SK-N-SH treated with all-trans-retinoic acid at 6 μM for 48 hours (cell line): ENCODE data around the gene ZNF354B.
A peak's percentile ranks its signal among the peaks of the same experiment; 100 is the strongest.

Experiments
- ATAC-seq: fragments of 200-7000 bp; cut with Tn5 transposase; 3 replicates; pipeline ENCODE4 v1.9.1; 2020; ENCODE audit warnings: mild to moderate bottlenecking, moderate library complexity
- ARNTL ChIP-seq: fragments of 450-650 bp; formaldehyde crosslinking; IDR thresholded peaks from 2 replicates; pipeline ENCODE4 v1.5.0; 2020; ENCODE audit warnings: low read depth, mild to moderate bottlenecking, moderate library complexity, borderline replicate concordance
- BACH2 ChIP-seq: fragments of 250-450 bp; sonication (Bioruptor Pico); IDR thresholded peaks from 2 replicates; pipeline ENCODE4 v1.9.0; 2021; ENCODE audit warnings: mild to moderate bottlenecking, borderline replicate concordance
- CSDC2 ChIP-seq: fragments of 250-450 bp; sonication (Bioruptor Pico); IDR thresholded peaks from 2 replicates; pipeline ENCODE4 v1.5.0; 2020; ENCODE audit warnings: mild to moderate bottlenecking, moderate library complexity
- ESRRG ChIP-seq: fragments of 250-450 bp; sonication (Bioruptor Pico); IDR thresholded peaks from 2 replicates; pipeline ENCODE4 v1.6.1; 2021; ENCODE audit warnings: mild to moderate bottlenecking
- GLIS3 ChIP-seq: fragments of 250-450 bp; sonication (Bioruptor Pico); IDR thresholded peaks from 2 replicates; pipeline ENCODE4 v1.5.0; 2020; ENCODE audit warnings: mild to moderate bottlenecking, moderate library complexity
- ISL1 ChIP-seq: fragments of 250-450 bp; sonication (Bioruptor Pico); IDR thresholded peaks from 2 replicates; pipeline ENCODE4 v2.1.2; 2022; ENCODE audit warnings: mild to moderate bottlenecking, moderate library complexity
- OSR1 ChIP-seq: fragments of 250-450 bp; sonication (Bioruptor Pico); IDR thresholded peaks from 2 replicates; pipeline ENCODE4 v1.8.0; 2022; ENCODE audit warnings: moderate library complexity, mild to moderate bottlenecking, inconsistent platforms
- PATZ1 ChIP-seq: fragments of 250-450 bp; sonication (Bioruptor Pico); IDR thresholded peaks from 2 replicates; pipeline ENCODE4 v1.8.0; 2020; ENCODE audit warnings: mild to moderate bottlenecking, moderate library complexity, borderline replicate concordance
- RARB ChIP-seq: fragments of 250-450 bp; sonication (Bioruptor Pico); IDR thresholded peaks from 2 replicates; pipeline ENCODE4 v1.8.0; 2021; ENCODE audit warnings: mild to moderate bottlenecking, moderate library complexity
- SNAI2 ChIP-seq: fragments of 250-450 bp; sonication (Bioruptor Pico); IDR thresholded peaks from 2 replicates; pipeline ENCODE4 v1.5.0; 2020; ENCODE audit warnings: mild to moderate bottlenecking, moderate library complexity
- TCF4 ChIP-seq: fragments of 250-450 bp; sonication (Bioruptor Pico); IDR thresholded peaks from 2 replicates; pipeline ENCODE4 v1.8.0; 2021; ENCODE audit warnings: mild to moderate bottlenecking, moderate library complexity, borderline replicate concordance
- TOX ChIP-seq: fragments of 250-450 bp; sonication (Bioruptor Pico); IDR thresholded peaks from 2 replicates; pipeline ENCODE4 v1.8.0; 2021; ENCODE audit warnings: mild to moderate bottlenecking, moderate library complexity, borderline replicate concordance
- ZC3H10 ChIP-seq: fragments of 250-450 bp; sonication (Bioruptor Pico); IDR thresholded peaks from 2 replicates; pipeline ENCODE4 v1.5.1; 2021; ENCODE audit warnings: mild to moderate bottlenecking, moderate library complexity
- ZFP3 ChIP-seq: fragments of 250-450 bp; sonication (Bioruptor Pico); IDR thresholded peaks from 2 replicates; pipeline ENCODE4 v1.5.0; 2020; ENCODE audit warnings: mild to moderate bottlenecking, moderate library complexity
- ZFP30 ChIP-seq: fragments of 450-650 bp; formaldehyde crosslinking; IDR thresholded peaks from 2 replicates; pipeline ENCODE4 v1.5.0; 2022; ENCODE audit warnings: mild to moderate bottlenecking, moderate library complexity
- ZNF565 ChIP-seq: fragments of 450-650 bp; formaldehyde crosslinking; conservative IDR thresholded peaks from 2 replicates; pipeline ENCODE4 v1.5.0; 2020; ENCODE audit warnings: low read depth, mild to moderate bottlenecking, moderate library complexity
- ZNF70 ChIP-seq: fragments of 450-650 bp; formaldehyde crosslinking; IDR thresholded peaks from 2 replicates; pipeline ENCODE4 v1.5.0; 2020; ENCODE audit warnings: mild to moderate bottlenecking, moderate library complexity
- ZNF8 ChIP-seq: fragments of 450-650 bp; formaldehyde crosslinking; IDR thresholded peaks from 2 replicates; pipeline ENCODE4 v1.5.0; 2020; ENCODE audit warnings: mild to moderate bottlenecking, moderate library complexity
- TF ChIP-seq, protein P1 (sequence below): fragments of 250-450 bp; sonication (Bioruptor Pico); IDR thresholded peaks from 2 replicates; pipeline ENCODE4 v1.5.0; 2020; ENCODE audit warnings: mild to moderate bottlenecking, moderate library complexity
- TF ChIP-seq, protein P2 (sequence below): fragments of 250-450 bp; sonication (Bioruptor Pico); IDR thresholded peaks from 2 replicates; pipeline ENCODE4 v1.5.1; 2021; ENCODE audit warnings: mild to moderate bottlenecking, moderate library complexity
- TF ChIP-seq, protein P3 (sequence below): fragments of 250-450 bp; sonication (Bioruptor Pico); IDR thresholded peaks from 2 replicates; pipeline ENCODE4 v1.8.0; 2021; ENCODE audit warnings: low read depth, mild to moderate bottlenecking, moderate library complexity, borderline replicate concordance

ZNF354B gene

GRCh38 chr5:178895615-178896571 is 36.1 kb downstream of the ZNF354B start, which contains the start of gene ZFP2:
ZFP2 (plus strand) TSS chr5:178895913; CDS start chr5:178931314, 35,401 bp downstream.
- no peak for TF ChIP-seq RARB
- TF ChIP-seq ARNTL: no peak
- TF ChIP-seq ISL1 (CRISPR knock-in tag): no peak
- TF ChIP-seq, protein P1, sequence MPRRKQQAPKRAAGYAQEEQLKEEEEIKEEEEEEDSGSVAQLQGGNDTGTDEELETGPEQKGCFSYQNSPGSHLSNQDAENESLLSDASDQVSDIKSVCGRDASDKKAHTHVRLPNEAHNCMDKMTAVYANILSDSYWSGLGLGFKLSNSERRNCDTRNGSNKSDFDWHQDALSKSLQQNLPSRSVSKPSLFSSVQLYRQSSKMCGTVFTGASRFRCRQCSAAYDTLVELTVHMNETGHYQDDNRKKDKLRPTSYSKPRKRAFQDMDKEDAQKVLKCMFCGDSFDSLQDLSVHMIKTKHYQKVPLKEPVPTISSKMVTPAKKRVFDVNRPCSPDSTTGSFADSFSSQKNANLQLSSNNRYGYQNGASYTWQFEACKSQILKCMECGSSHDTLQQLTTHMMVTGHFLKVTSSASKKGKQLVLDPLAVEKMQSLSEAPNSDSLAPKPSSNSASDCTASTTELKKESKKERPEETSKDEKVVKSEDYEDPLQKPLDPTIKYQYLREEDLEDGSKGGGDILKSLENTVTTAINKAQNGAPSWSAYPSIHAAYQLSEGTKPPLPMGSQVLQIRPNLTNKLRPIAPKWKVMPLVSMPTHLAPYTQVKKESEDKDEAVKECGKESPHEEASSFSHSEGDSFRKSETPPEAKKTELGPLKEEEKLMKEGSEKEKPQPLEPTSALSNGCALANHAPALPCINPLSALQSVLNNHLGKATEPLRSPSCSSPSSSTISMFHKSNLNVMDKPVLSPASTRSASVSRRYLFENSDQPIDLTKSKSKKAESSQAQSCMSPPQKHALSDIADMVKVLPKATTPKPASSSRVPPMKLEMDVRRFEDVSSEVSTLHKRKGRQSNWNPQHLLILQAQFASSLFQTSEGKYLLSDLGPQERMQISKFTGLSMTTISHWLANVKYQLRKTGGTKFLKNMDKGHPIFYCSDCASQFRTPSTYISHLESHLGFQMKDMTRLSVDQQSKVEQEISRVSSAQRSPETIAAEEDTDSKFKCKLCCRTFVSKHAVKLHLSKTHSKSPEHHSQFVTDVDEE (CRISPR knock-in tag): no peak
- no peak for TF ChIP-seq ZFP30 (CRISPR knock-in tag)
- no peak for TF ChIP-seq ZFP3
- no peak for TF ChIP-seq SNAI2 (CRISPR knock-in tag)
- no peak for TF ChIP-seq PATZ1 (CRISPR knock-in tag)
- TF ChIP-seq TCF4: no peak
- TF ChIP-seq CSDC2: no peak
- no peak for TF ChIP-seq ESRRG (CRISPR knock-in tag)
- no peak for TF ChIP-seq ZNF70 (CRISPR knock-in tag)
- TF ChIP-seq ZNF565 (CRISPR knock-in tag): no peak
- TF ChIP-seq OSR1 (CRISPR knock-in tag): no peak
- TF ChIP-seq, protein P2, sequence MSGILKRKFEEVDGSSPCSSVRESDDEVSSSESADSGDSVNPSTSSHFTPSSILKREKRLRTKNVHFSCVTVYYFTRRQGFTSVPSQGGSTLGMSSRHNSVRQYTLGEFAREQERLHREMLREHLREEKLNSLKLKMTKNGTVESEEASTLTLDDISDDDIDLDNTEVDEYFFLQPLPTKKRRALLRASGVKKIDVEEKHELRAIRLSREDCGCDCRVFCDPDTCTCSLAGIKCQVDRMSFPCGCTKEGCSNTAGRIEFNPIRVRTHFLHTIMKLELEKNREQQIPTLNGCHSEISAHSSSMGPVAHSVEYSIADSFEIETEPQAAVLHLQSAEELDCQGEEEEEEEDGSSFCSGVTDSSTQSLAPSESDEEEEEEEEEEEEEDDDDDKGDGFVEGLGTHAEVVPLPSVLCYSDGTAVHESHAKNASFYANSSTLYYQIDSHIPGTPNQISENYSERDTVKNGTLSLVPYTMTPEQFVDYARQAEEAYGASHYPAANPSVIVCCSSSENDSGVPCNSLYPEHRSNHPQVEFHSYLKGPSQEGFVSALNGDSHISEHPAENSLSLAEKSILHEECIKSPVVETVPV: no peak
- no peak for TF ChIP-seq BACH2 (CRISPR knock-in tag)
- ATAC-seq: peak; percentile 99

- TF ChIP-seq OSR1 (CRISPR knock-in tag) (no peak), PATZ1 (CRISPR knock-in tag) (no peak), BACH2 (CRISPR knock-in tag) (no peak), ESRRG (CRISPR knock-in tag) (no peak), ZNF565 (CRISPR knock-in tag) (no peak), ZC3H10 (CRISPR knock-in tag) (no peak), RARB (no peak), GLIS3 (CRISPR knock-in tag) (no peak), ZFP3 (no peak), TOX (no peak), ZNF8 (no peak), ZNF70 (CRISPR knock-in tag) (no peak), ARNTL (no peak), CSDC2 (no peak), ZFP30 (CRISPR knock-in tag) (no peak), ISL1 (CRISPR knock-in tag) (no peak)
- TF ChIP-seq, protein P3, sequence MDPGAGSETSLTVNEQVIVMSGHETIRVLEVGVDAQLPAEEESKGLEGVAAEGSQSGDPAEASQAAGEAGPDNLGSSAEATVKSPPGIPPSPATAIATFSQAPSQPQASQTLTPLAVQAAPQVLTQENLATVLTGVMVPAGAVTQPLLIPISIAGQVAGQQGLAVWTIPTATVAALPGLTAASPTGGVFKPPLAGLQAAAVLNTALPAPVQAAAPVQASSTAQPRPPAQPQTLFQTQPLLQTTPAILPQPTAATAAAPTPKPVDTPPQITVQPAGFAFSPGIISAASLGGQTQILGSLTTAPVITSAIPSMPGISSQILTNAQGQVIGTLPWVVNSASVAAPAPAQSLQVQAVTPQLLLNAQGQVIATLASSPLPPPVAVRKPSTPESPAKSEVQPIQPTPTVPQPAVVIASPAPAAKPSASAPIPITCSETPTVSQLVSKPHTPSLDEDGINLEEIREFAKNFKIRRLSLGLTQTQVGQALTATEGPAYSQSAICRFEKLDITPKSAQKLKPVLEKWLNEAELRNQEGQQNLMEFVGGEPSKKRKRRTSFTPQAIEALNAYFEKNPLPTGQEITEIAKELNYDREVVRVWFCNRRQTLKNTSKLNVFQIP: no peak
- TF ChIP-seq, protein P1 (CRISPR knock-in tag): no peak
- ATAC-seq: no peak
Observed at GRCh38 chr5:178899289-178899688, 39.5 kb downstream of the ZNF354B start.
